ENCODE data around the gene TBCE.

GRCh38 chr1:235399661-235400060 lies 32.4 kb downstream of the TBCE start:
- TF ChIP-seq, protein P1, sequence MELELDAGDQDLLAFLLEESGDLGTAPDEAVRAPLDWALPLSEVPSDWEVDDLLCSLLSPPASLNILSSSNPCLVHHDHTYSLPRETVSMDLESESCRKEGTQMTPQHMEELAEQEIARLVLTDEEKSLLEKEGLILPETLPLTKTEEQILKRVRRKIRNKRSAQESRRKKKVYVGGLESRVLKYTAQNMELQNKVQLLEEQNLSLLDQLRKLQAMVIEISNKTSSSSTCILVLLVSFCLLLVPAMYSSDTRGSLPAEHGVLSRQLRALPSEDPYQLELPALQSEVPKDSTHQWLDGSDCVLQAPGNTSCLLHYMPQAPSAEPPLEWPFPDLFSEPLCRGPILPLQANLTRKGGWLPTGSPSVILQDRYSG (tag; conservative IDR thresholded peaks at IDR 0.05; ENCODE audit: low read depth) = no peak
- no peak for TF ChIP-seq EP300 (IDR thresholded peaks at IDR 0.05; ENCODE audit: low read length)
- TF ChIP-seq TCF3 (CRISPR knock-in tag; IDR thresholded peaks at IDR 0.05) = no peak
- TF ChIP-seq MEF2A (IDR thresholded peaks at IDR 0.05; ENCODE audit: control insufficient read depth, low read depth, low read length) = no peak
- no peak for TF ChIP-seq ATF6 (CRISPR knock-in tag; IDR thresholded peaks at IDR 0.05)
- no peak for TF ChIP-seq E2F6 (IDR thresholded peaks at IDR 0.05; ENCODE audit: borderline replicate concordance in 1 of 2, extremely low read depth in 1 of 2, insufficient read depth in 1 of 2, insufficient read length in 1 of 2, low read depth in 1 of 2, low read length in 1 of 2, poor library complexity in 1 of 2, severe bottlenecking in 1 of 2)
- no peak for TF ChIP-seq CTCF (IDR thresholded peaks at IDR 0.05 in 2 of 3, conservative IDR thresholded peaks at IDR 0.05 in 1 of 3; ENCODE audit: insufficient read depth in 2 of 3, low read depth in 1 of 3, low read length in 3 of 3)
- no peak for TF ChIP-seq SIN3A (IDR thresholded peaks at IDR 0.05; ENCODE audit: borderline replicate concordance in 2 of 2, control insufficient read depth in 1 of 2, low read depth in 2 of 2, low read length in 2 of 2)
- no peak for TF ChIP-seq SRF (CRISPR knock-in tag; IDR thresholded peaks at IDR 0.05)
